HEK293T (cell line): Measurements from ENCODE around the gene CRHR2.

Experiments used
- ARNT ChIP-seq: fragments of 450-650 bp; IDR thresholded peaks from 2 replicates; pipeline ENCODE4 v1.6.1; 2017; ENCODE audit warnings: mild to moderate bottlenecking
- BHLHE40 ChIP-seq: fragments of 450-650 bp; IDR thresholded peaks from 2 replicates; pipeline ENCODE4 v1.6.1; 2016; ENCODE audit warnings: mild to moderate bottlenecking, moderate library complexity, borderline replicate concordance
- ELF4 ChIP-seq: fragments of 450-650 bp; IDR thresholded peaks from 2 replicates; pipeline ENCODE4 v1.6.1; 2017; ENCODE audit warnings: antibody characterized with exemption
- FOXM1 ChIP-seq: fragments of 450-650 bp; IDR thresholded peaks from 2 replicates; pipeline ENCODE4 v1.6.1; 2017; ENCODE audit warnings: mild to moderate bottlenecking, borderline replicate concordance

- TF ChIP-seq FOXM1 (no peak), ARNT (no peak), BHLHE40 (no peak), ELF4 (no peak)
These were observed 21.5 kb upstream of the CRHR2 start for GRCh38 chr7:30703756-30704155.
